GM19025 (cell line): ENCODE data around the gene TMEM108.

ENCODE experiments used
- ATAC-seq: cut with Tn5 transposase; IDR thresholded peaks from one replicate; pipeline ENCODE4 v1.9.1; 2021; ENCODE audit warnings: mild to moderate bottlenecking, low read depth, moderate library complexity; ENCODE audit not compliant: unreplicated experiment

The TMEM108 gene

GRCh38 chr3:133209871-133210550, 171.8 kb downstream of the TMEM108 start:
- no peak for ATAC-seq

DNA sequence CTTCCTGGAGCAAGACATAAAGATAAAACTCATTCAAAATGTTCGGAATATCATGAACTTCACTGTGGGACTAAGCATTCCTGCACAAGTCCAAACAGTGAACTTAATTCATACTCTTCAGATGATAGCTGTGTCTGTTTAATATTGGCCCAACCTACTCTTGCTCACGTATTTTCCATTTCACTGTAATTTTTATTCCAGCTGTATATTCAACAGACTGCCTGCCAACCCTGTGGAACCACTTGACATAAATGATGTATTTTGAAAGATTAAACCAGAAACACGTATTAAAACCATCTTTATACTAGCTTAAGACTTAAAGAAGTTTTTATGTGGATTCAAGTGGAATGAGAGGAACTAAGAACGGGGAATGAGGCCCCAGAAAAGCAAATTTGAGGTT, 172.5 kb downstream of the TMEM108 start:
- ATAC-seq, result no peak

- ATAC-seq, result peak; percentile 78
Observed at GRCh38 chr3:133211449-133211848, 173.3 kb downstream of the TMEM108 start.

DNA sequence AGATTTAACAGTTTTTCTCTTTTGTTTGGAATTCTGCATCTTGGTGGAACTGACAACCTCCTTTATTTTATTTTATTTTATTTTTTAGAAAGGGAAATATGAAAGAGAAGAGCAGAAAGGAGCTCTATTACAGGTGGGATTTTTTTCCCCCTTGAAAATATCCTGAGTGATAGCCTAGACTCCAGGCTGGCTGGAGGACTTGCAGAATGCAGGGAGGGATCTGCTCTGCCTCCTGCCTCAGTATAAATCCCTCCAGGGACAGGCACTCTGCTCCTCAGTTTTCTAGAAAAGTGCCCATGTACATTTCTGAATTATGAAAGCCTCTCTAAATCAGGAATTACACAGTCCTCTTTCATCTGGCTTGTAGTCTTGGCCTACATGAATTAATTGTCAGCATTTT, 173.7 kb downstream of the TMEM108 start:
- no peak for ATAC-seq

DNA sequence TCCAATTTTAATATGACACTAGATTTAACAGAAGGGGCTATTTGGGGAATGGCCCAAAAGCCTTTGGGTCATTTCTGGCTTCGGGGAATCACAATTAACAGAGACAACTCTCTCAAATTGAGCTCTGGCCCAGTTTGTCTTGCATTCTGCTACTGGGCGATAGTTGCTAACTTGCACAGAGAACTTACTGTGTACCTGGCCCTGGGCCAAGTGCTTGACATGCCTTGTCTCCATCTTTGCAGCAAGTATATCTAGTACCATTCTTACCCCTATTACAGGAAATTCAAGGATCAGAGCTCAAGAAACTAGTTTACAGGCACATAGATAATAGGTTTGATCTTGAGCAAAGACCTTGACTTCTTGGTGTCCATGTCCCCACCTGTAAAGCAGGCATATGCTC, 175.7 kb downstream of the TMEM108 start:
- ATAC-seq, result no peak

- ATAC-seq, result no peak
Observed at GRCh38 chr3:133227813-133228212, 189.6 kb downstream of the TMEM108 start.

GRCh38 chr3:133230195-133230594, 192.0 kb downstream of the TMEM108 start:
- ATAC-seq, result no peak

DNA sequence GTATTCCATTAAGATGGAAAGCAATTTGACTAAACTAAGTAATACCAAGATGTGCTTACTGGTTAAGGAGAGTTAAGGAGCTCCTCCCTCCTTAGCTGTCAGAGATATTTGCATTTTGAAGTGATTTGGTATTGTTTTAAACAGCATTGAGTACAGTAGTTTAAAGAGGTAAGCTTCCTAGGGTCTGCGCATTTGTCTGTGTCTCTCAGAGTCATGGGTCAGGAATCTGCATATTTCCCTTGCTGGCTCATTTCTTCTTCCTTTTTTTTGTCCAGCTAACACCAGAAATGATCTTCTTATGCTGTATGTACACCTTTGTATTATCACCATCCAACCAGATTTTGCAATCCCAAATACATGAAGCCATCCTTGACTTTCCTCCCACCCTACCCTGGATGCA, 198.7 kb downstream of the TMEM108 start:
- ATAC-seq, result no peak

DNA sequence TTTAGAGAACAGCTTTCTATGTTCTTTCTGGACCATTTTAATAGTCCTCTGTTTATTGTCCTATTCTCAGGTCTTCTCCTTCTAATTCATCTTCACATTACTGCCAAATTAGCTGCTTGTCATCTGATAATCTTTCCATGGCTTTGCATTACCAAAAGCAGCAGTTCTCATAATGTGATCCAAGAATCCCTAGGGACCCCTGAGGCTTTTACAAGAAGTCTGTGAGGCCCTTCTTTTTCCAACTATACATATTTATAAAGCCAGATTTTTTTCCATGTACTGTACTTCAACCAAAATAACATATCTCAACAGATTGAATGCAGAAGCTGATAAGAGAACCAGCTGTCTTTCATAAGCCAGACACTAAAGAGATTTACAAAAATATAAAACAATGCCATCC, 199.2 kb downstream of the TMEM108 start:
- no peak for ATAC-seq

- ATAC-seq, result no peak
Observed at GRCh38 chr3:133238015-133238414, 199.8 kb downstream of the TMEM108 start.

- no peak for ATAC-seq
Observed at GRCh38 chr3:133246119-133246518, 207.9 kb downstream of the TMEM108 start.

DNA sequence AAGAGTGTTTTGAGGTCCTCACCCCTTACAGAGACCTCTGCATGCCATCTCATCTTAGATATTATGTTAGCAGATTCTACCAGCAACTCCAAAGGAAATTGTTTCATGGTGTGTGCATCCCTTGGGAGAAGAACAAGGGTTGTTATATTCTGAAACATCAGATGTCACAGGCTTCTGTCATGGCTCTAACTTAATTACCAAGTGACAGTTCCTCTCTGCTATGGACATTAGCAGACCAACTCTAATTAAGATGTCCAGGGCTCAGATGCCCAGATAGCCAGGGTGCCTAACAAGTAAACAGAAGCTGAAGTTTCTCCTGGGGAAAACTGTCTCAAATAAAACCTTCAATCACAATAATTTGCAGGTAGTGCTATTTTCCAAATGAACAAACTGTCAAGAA, 208.6 kb downstream of the TMEM108 start:
- ATAC-seq, result no peak

DNA sequence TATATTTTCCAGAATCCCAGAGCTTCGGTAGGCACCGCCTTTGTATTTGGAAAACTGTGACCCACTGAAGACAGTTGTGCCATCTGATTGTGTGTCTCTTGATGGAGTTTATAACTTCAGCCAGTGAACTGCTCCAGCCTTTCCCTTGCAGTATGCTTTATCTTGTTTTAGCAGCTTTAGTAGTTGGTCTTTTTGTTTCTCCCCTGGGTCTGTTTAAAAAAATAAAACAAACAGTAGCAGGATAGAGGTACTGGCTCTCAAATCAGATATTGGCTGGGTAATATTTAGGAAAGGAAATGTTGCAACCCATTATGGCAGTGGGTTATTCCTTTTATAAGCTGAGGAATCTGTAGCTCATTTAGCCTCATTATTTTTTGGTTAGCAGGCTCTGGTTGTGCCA, 210.2 kb downstream of the TMEM108 start:
- ATAC-seq, result no peak

DNA sequence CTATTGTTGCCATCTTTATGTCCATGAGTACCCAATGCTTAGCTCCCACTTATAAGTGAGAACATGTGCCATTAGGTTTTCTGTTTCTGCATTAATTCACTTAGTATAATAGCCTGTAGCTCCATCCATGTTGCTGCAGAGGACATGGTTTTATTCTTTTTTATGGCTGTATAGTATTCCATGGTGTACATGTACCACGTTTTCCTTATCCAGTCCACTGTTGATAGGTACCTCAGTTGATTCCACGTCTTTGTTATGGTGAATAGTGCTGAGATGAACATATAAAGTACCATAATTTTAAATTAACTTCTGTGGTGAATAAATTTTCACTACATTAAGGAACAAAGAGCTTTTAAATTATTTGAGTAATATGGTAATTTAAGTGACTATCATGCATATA, 211.3 kb downstream of the TMEM108 start:
- ATAC-seq, result no peak

GRCh38 chr3:133254151-133254550, 216.0 kb downstream of the TMEM108 start:
- ATAC-seq, result no peak

- no peak for ATAC-seq
Observed at GRCh38 chr3:133254716-133255115, 216.5 kb downstream of the TMEM108 start.

DNA sequence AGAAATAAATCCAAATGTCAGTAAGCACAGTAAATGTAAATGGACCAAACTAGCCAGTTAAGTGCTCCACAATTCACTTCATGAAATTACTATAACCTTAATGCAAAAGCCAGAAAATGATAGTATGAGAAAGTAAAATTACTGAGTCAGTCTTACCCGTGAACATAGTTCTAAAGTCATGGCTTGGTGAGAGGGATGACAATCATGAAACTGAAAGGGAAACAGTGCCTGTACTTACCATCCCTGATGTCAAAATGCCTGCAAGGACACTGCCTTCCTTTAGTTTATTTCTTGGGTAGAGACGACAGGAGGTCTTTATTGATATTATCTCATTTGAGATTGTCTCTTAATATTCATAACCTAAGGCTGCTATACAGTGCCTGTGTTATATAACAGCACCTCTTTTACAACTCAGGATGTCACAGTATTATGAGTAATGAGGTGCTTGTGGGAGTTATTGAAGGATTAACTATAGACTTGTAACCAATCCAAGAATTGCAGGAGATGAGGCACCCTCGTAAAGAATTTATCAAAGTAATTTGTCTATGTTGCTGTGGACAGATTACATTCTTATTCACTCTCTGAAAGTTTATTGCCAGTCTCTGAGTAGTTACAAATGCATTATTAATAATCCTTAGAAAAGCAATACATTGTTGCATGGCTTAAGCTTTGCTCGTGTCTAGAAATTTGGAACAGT, 218.7 kb downstream of the TMEM108 start:
- no peak for ATAC-seq

DNA sequence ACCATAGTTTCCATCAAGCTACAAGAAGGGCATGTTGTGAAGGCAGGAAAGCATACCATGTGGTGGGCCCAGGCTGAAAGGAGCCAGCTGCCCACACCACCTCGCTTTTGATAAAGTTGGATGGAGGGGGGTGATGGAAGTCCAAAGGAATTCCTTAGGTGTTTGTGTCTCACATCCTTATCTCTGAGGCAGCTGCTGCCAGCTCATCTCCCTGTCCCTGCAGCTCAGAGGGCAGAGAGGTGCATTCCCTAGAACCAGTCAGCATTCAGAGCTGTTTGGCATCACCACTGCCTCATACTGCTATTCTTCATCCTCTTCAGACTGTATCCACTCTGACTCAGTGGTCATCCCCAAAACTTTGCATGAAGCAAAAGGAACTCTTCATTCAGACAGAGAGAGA, 220.2 kb downstream of the TMEM108 start:
- ATAC-seq, result no peak

DNA sequence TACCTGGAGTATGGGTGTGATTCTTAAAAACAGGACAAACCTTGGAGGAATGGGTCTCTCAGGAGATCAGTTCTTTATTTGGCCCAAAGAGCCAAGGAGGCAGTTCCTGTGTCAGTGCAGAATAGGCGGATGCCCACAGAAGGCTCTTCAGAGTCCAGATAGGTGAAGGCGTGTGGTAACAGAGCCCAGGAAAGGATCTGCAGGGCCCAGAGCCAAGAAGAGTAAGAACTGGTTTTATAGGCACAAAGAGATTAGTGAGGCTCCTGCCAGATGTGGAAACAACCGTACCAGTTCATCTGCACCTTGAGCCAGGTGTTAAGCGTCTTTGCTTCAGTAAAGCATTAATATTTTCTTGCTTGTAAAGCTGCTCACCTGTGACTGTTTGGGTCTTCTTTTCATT, 221.6 kb downstream of the TMEM108 start:
- no peak for ATAC-seq

DNA sequence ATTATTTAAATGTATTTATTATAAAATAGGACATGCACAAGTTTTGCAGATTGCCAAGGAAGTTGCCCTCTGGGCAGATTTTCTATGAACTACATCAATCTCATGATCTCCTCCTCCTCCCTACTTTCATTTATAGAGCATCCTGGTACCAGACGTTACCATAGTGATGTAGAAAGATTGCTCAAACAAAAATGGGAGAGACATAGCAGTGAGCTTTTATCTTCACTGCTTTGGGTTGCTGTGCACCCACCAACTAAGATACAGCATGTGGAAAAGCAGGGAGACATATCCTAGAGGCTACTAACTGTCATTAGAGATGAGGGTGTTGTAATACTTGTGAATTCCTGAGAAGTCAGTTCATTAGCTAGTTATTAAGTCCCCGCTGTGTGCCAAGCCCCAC, 224.1 kb downstream of the TMEM108 start:
- no peak for ATAC-seq

GRCh38 chr3:133264920-133265319, 226.7 kb downstream of the TMEM108 start:
- ATAC-seq, result no peak

GRCh38 chr3:133268726-133269134, 230.5 kb downstream of the TMEM108 start:
- no peak for ATAC-seq
